Osteocyte (in vitro differentiated cells): Measurements from ENCODE around the gene C22orf42. TPM values are rescaled to one million over a fixed set of nuclear protein-coding genes. Genes with fewer than 3 reads are reported as not detected.
"Not testable (repeated sequence)": the region's sequence is repeated elsewhere in the genome, so short reads cannot be mapped to it uniquely, and the experiment has no call there.

Experiments
- DNase-seq: peaks from one replicate; pipeline ENCODE4 v3.0.0; 2021; ENCODE audit warnings: mixed read lengths; ENCODE audit not compliant: unreplicated experiment; ENCODE audit errors: extremely low spot score
- H3K27ac Mint-ChIP-seq: one replicate; pipeline ENCODE4 v1.8.0; 2021; ENCODE audit warnings: mild to moderate bottlenecking, mixed read lengths; ENCODE audit not compliant: unreplicated experiment
- H3K27me3 Mint-ChIP-seq: one replicate; pipeline ENCODE4 v1.8.0; 2021; ENCODE audit warnings: mixed read lengths; ENCODE audit not compliant: unreplicated experiment
- H3K36me3 Mint-ChIP-seq: one replicate; pipeline ENCODE4 v1.8.0; 2021; ENCODE audit warnings: mixed read lengths; ENCODE audit not compliant: unreplicated experiment
- H3K4me1 Mint-ChIP-seq: one replicate; pipeline ENCODE4 v1.8.0; 2021; ENCODE audit warnings: mixed read lengths; ENCODE audit not compliant: unreplicated experiment
- H3K4me3 Mint-ChIP-seq: one replicate; pipeline ENCODE4 v1.8.0; 2021; ENCODE audit warnings: mild to moderate bottlenecking, moderate library complexity, mixed read lengths; ENCODE audit not compliant: unreplicated experiment
- H3K9me3 Mint-ChIP-seq: one replicate; pipeline ENCODE4 v1.8.0; 2021; ENCODE audit warnings: mixed read lengths; ENCODE audit not compliant: unreplicated experiment
- CTCF ChIP-seq: fragments of 200-600 bp; sonication (generic); IDR thresholded peaks from 2 replicates; pipeline ENCODE4 v1.5.0; 2021; ENCODE audit warnings: antibody characterized with exemption, mild to moderate bottlenecking, moderate library complexity
- total RNA-seq: library from RNA; stranded (reverse); gene quantifications from 2 replicates; pipeline ENCODE4 v1.2.1, GENCODE V29; 2021

C22orf42 gene
- total RNA-seq, 1 donor from 2014 or later = not detected

GRCh38 chr22:32135958-32136357, 23.1 kb downstream of the C22orf42 start:
- H3K4me3 Mint-ChIP-seq, H3K4me1 Mint-ChIP-seq, H3K36me3 Mint-ChIP-seq, H3K9me3 Mint-ChIP-seq, H3K27ac Mint-ChIP-seq: not testable (repeated sequence)
- peaks cover 12% of the 10 kb centered on the region for H3K27me3 Mint-ChIP-seq
- peak; percentile 42 for DNase-seq

- not testable (repeated sequence) for H3K4me3 Mint-ChIP-seq, H3K27ac Mint-ChIP-seq, H3K4me1 Mint-ChIP-seq, H3K36me3 Mint-ChIP-seq, H3K9me3 Mint-ChIP-seq
- peaks cover 12% of the 10 kb centered on the region for H3K27me3 Mint-ChIP-seq
- peak; percentile 71 for DNase-seq
These were observed 24.3 kb downstream of the C22orf42 start for GRCh38 chr22:32134796-32135195.

- Mint-ChIP-seq H3K27ac (no peak overlapping the region), H3K9me3 (no peaks in the 10 kb centered on the region), H3K4me1 (no peaks in the 10 kb centered on the region), H3K4me3 (no peak overlapping the region), H3K36me3 (no peaks in the 10 kb centered on the region), H3K27me3 (no peaks in the 10 kb centered on the region)
- DNase-seq = peak; percentile 64
- no peak for TF ChIP-seq CTCF
These were observed 26.3 kb downstream of the C22orf42 start for GRCh38 chr22:32132783-32133182.

- DNase-seq = no peak
- Mint-ChIP-seq H3K36me3 (no peaks in the 10 kb centered on the region), H3K4me1 (no peaks in the 10 kb centered on the region), H3K27ac (no peak overlapping the region), H3K4me3 (no peak overlapping the region), H3K27me3 (no peaks in the 10 kb centered on the region), H3K9me3 (no peaks in the 10 kb centered on the region)
- no peak for TF ChIP-seq CTCF
These were observed 27.0 kb downstream of the C22orf42 start for GRCh38 chr22:32132126-32132525.

GRCh38 chr22:32130464-32130863, 28.6 kb downstream of the C22orf42 start:
- Mint-ChIP-seq H3K27ac (no peak overlapping the region), H3K27me3 (no peaks in the 10 kb centered on the region), H3K4me3 (no peak overlapping the region), H3K36me3 (no peaks in the 10 kb centered on the region), H3K4me1 (no peaks in the 10 kb centered on the region), H3K9me3 (no peaks in the 10 kb centered on the region)
- peak; percentile 68 for DNase-seq
- TF ChIP-seq CTCF = no peak

- peak; percentile 74 for DNase-seq
- Mint-ChIP-seq H3K9me3 (no peaks in the 10 kb centered on the region), H3K4me1 (no peaks in the 10 kb centered on the region), H3K36me3 (no peaks in the 10 kb centered on the region), H3K27ac (no peak overlapping the region), H3K4me3 (no peak overlapping the region), H3K27me3 (peaks cover 4% of the 10 kb centered on the region)
- TF ChIP-seq CTCF = no peak
These were observed 31.2 kb downstream of the C22orf42 start for GRCh38 chr22:32127904-32128303.
